GM04504 (cell line): ENCODE results near the gene ZNF615.
A peak's percentile ranks its signal among the peaks of the same experiment; 100 is the strongest.
"Not testable (repeated sequence)": the region's sequence is repeated elsewhere in the genome, so short reads cannot be mapped to it uniquely, and the experiment has no call there.

ENCODE experiments used
- DNase-seq: peaks from one replicate; pipeline ENCODE4 v3.0.0-alpha.2; 2012; ENCODE audit warnings: low read depth

ZNF615 gene

GRCh38 chr19:52007806-52008557, at the start of gene ZNF615:
TSS of gene ZNF615 (minus strand) at chr19:52008211. CDS start at chr19:52003711, 4,500 bp downstream.
- DNase-seq = peak; percentile 68

GRCh38 chr19:52056480-52056879, 48.5 kb upstream of the ZNF615 start:
- DNase-seq = not testable (repeated sequence)

- not testable (repeated sequence) for DNase-seq
Observed at GRCh38 chr19:52051736-52052135, 43.7 kb upstream of the ZNF615 start.

GRCh38 chr19:52048555-52049501, 40.8 kb upstream of the ZNF615 start, which contains the start of gene ZNF432:
TSS of gene ZNF432 (minus strand) at chr19:52048838. CDS start at chr19:52046868, 1,970 bp downstream.
- peak; percentile 87 for DNase-seq

- no peak for DNase-seq
Observed at GRCh38 chr19:52039169-52039568, 31.2 kb upstream of the ZNF615 start.

GRCh38 chr19:52034051-52034728, 26.2 kb upstream of the ZNF615 start:
- no peak for DNase-seq

GRCh38 chr19:52028780-52029123, 20.7 kb upstream of the ZNF615 start:
- no peak for DNase-seq

- DNase-seq = peak; percentile 75
Observed at GRCh38 chr19:52028027-52028779, 20.2 kb upstream of the ZNF615 start, which contains the start of gene ZNF614. TSS of gene ZNF614 (minus strand) at chr19:52028379. CDS start at chr19:52025745, 2,634 bp downstream.

- not testable (repeated sequence) for DNase-seq
Observed at GRCh38 chr19:52026255-52026990, 18.4 kb upstream of the ZNF615 start.

- DNase-seq = not testable (repeated sequence)
Observed at GRCh38 chr19:52024478-52024877, 16.5 kb upstream of the ZNF615 start.

- no peak for DNase-seq
Observed at GRCh38 chr19:52022193-52022592, 14.2 kb upstream of the ZNF615 start.

- DNase-seq = no peak
Observed at GRCh38 chr19:52020506-52020905, 12.5 kb upstream of the ZNF615 start.

GRCh38 chr19:52010674-52011073, 2.7 kb upstream of the ZNF615 start:
- DNase-seq = no peak

GRCh38 chr19:52007451-52007805, 583 bp downstream of the ZNF615 start:
- no peak for DNase-seq

- DNase-seq = no peak
Observed at GRCh38 chr19:51994048-51994644, 13.9 kb downstream of the ZNF615 start.

GRCh38 chr19:51993422-51993821, 14.6 kb downstream of the ZNF615 start:
- DNase-seq = no peak

GRCh38 chr19:51986309-51987291, 21.4 kb downstream of the ZNF615 start, which contains the start of gene ZNF350:
TSS of gene ZNF350 (minus strand) at chr19:51986840. CDS start at chr19:51974360, 12,480 bp downstream.
- peak; percentile 87 for DNase-seq

- DNase-seq = no peak
Observed at GRCh38 chr19:51983361-51983760, 24.6 kb downstream of the ZNF615 start.

- not testable (repeated sequence) for DNase-seq
Observed at GRCh38 chr19:51980926-51981325, 27.1 kb downstream of the ZNF615 start.
